Liver (tissue), 9 donors: Measurements from ENCODE around the gene RERE. TPM values are rescaled to one million over a fixed set of nuclear protein-coding genes. Genes with fewer than 3 reads are reported as not detected.

Experiments
- DNase-seq: peaks from one replicate; pipeline ENCODE4 v3.0.0-alpha.2; 2017; ENCODE audit warnings: low spot score
- H3K27ac ChIP-seq, 2 donors: one replicate each; pipeline ENCODE4 v1.7.0; 2013; ENCODE audit warnings: inconsistent platforms in 2 of 2, low read length in 2 of 2, control low read depth in 1 of 2, low read depth in 1 of 2, mild to moderate bottlenecking in 1 of 2
- H3K27me3 ChIP-seq, 4 donors: one replicate each; pipeline versions ENCODE4 v1.6.1 to v1.7.0; 2013; ENCODE audit warnings: low read length in 3 of 4, inconsistent platforms in 1 of 4, mild to moderate bottlenecking in 1 of 4, moderate library complexity in 1 of 4; ENCODE audit not compliant: control insufficient read depth in 4 of 4, insufficient read depth in 4 of 4
- H3K36me3 ChIP-seq, 4 donors: one replicate each; pipeline versions ENCODE4 v1.6.1 to v1.7.0; 2013; ENCODE audit warnings: low read length in 3 of 4, mild to moderate bottlenecking in 3 of 4, low read depth in 1 of 4, moderate library complexity in 1 of 4; ENCODE audit not compliant: control insufficient read depth in 4 of 4, insufficient read depth in 3 of 4
- H3K4me1 ChIP-seq, 4 donors: one replicate each; pipeline versions ENCODE4 v1.6.1 to v1.7.0; 2013; ENCODE audit warnings: low read length in 3 of 4, mild to moderate bottlenecking in 3 of 4, moderate library complexity in 1 of 4; ENCODE audit not compliant: control insufficient read depth in 4 of 4, insufficient read depth in 4 of 4
- H3K4me3 ChIP-seq, 3 donors: one replicate each; pipeline versions ENCODE4 v1.6.1 to v1.7.0; 2013; ENCODE audit warnings: low read length in 3 of 3, control low read depth in 1 of 3, low read depth in 1 of 3, mild to moderate bottlenecking in 1 of 3
- H3K9ac ChIP-seq, 2 donors: one replicate each; pipeline ENCODE4 v1.7.0; 2013; ENCODE audit warnings: low read length in 2 of 2, mild to moderate bottlenecking in 2 of 2, moderate library complexity in 2 of 2, control low read depth in 1 of 2, low read depth in 1 of 2
- H3K9me3 ChIP-seq, 4 donors: one replicate each; pipeline versions ENCODE4 v1.6.1 to v1.7.0; 2013; ENCODE audit warnings: low read length in 3 of 4; ENCODE audit not compliant: control insufficient read depth in 4 of 4
- ATF3 ChIP-seq: IDR thresholded peaks from 2 replicates; pipeline ENCODE4 v1.6.1; 2016; ENCODE audit warnings: antibody characterized with exemption
- EGR1 ChIP-seq, 2 donors: IDR thresholded peaks; 2 replicates each; pipeline ENCODE4 v1.6.1; 2016 to 2018; ENCODE audit warnings: antibody characterized with exemption in 2 of 2, low read depth in 2 of 2
- FOXA1 ChIP-seq: IDR thresholded peaks from 2 replicates; pipeline ENCODE4 v1.6.1; 2016; ENCODE audit warnings: antibody characterized with exemption
- FOXA2 ChIP-seq: IDR thresholded peaks from 2 replicates; pipeline ENCODE4 v1.6.1; 2016; ENCODE audit warnings: antibody characterized with exemption
- GABPA ChIP-seq, 2 donors: IDR thresholded peaks in 1 of 2; conservative IDR thresholded peaks in 1 of 2; 2 replicates each; pipeline ENCODE4 v1.6.1; 2016; ENCODE audit warnings: antibody characterized with exemption in 2 of 2, mild to moderate bottlenecking in 1 of 2, moderate library complexity in 1 of 2
- MAX ChIP-seq: IDR thresholded peaks from 2 replicates; pipeline ENCODE4 v1.6.1; 2016; ENCODE audit warnings: antibody characterized with exemption
- NR2F2 ChIP-seq: IDR thresholded peaks from 2 replicates; pipeline ENCODE4 v1.6.1; 2016; ENCODE audit warnings: antibody characterized with exemption
- REST ChIP-seq: IDR thresholded peaks from 2 replicates; pipeline ENCODE4 v1.6.1; 2016; ENCODE audit warnings: antibody characterized with exemption, mild to moderate bottlenecking
- RXRA ChIP-seq, 2 donors: IDR thresholded peaks; 2 replicates each; pipeline ENCODE4 v1.6.1; 2017 to 2018; ENCODE audit warnings: antibody characterized with exemption in 2 of 2, mild to moderate bottlenecking in 1 of 2
- SP1 ChIP-seq: IDR thresholded peaks from 2 replicates; pipeline ENCODE4 v1.6.1; 2018; ENCODE audit warnings: antibody characterized with exemption, mild to moderate bottlenecking
- TAF1 ChIP-seq: conservative IDR thresholded peaks from 2 replicates; pipeline ENCODE4 v1.6.1; 2016; ENCODE audit warnings: antibody characterized with exemption, mild to moderate bottlenecking
- YY1 ChIP-seq: IDR thresholded peaks from 2 replicates; pipeline ENCODE4 v1.6.1; 2016; ENCODE audit warnings: antibody characterized with exemption, mild to moderate bottlenecking
- ZBTB33 ChIP-seq: IDR thresholded peaks from 2 replicates; pipeline ENCODE4 v1.6.1; 2016; ENCODE audit warnings: antibody characterized with exemption
- WGBS: extraction: QIAGEN DNeasy Blood & Tissue Kit; methylation state at CpG from one replicate; pipeline ENCODE4 v1.1.7; 2013; 5-methylcytosine and 5-hydroxymethylcytosine counted together
- polyA plus RNA-seq, 2 donors: library from polyadenylated mRNA; stranded (reverse) in 1 of 2; unstranded in 1 of 2; fragments of 200-250 nt in 1 of 2; fragments of >200 nt in 1 of 2; fragmentation: Nextera tagmentation in 1 of 2; extraction: Ambion mirVana in 1 of 2; gene quantifications; one replicate each; pipeline versions ENCODE4 v1.2.1 to v1.2.3, GENCODE V29; 2013 to 2015
- total RNA-seq, 2 donors: library from RNA; depleted of rRNA; stranded (reverse); fragments of >200 nt; gene quantifications; one replicate each; pipeline ENCODE4 v1.2.3, GENCODE V29; 2014
- donor health status: healthy.
- donor health status: healthy.
- donor health status: healthy.
- donor health status: healthy.
- donor health status: healthy.

The RERE gene
- total and polyA plus RNA-seq, 4 donors, result 9.8 to 49.1 (median 24.8) TPM

- TF ChIP-seq FOXA2, result no peak
- Histone ChIP-seq H3K4me1 (peaks cover 2 to 18% (median 7%) of the 10 kb centered on the region in 4 donors), H3K36me3 (no peaks in the 10 kb centered on the region), H3K27me3 (no peaks in the 10 kb centered on the region), H3K9me3 (no peaks in the 10 kb centered on the region), H3K4me3 (no peak overlapping the region), H3K9ac (no peak overlapping the region), H3K27ac (no peak overlapping the region)
- WGBS, result 83% methylated on average over 15 of the region's 15 CpGs
- no peak for DNase-seq
Observed at GRCh38 chr1:8747879-8748825, 69.3 kb downstream of the RERE start.

- Histone ChIP-seq H3K27me3 (no peaks in the 10 kb centered on the region), H3K27ac (no peak overlapping the region)
- TF ChIP-seq EGR1 (IDR thresholded peaks at IDR 0.05; ENCODE audit: low read depth in 2 of 2), result no peak
- TF ChIP-seq FOXA1, result no peak
- no peak for TF ChIP-seq RXRA (IDR thresholded peaks at IDR 0.05)
- no peak for TF ChIP-seq YY1
- TF ChIP-seq ATF3, result no peak
- TF ChIP-seq REST, result no peak
- TF ChIP-seq ZBTB33, result no peak
- TF ChIP-seq NR2F2, result no peak
- TF ChIP-seq SP1, result no peak
- TF ChIP-seq TAF1, result no peak
- no peak for TF ChIP-seq MAX
- TF ChIP-seq GABPA (IDR thresholded peaks at IDR 0.05 in 1 of 2, conservative IDR thresholded peaks at IDR 0.05 in 1 of 2), result no peak
Observed at GRCh38 chr1:8746554-8746953, 70.9 kb downstream of the RERE start.

More at GRCh38 chr1:8746554-8746953, 70.9 kb downstream of the RERE start:
- no peak overlapping the region for H3K9ac ChIP-seq
- no peaks in the 10 kb centered on the region for H3K36me3 ChIP-seq
- 88% methylated on average over 3 of the region's 3 CpGs for WGBS
- no peak overlapping the region for H3K4me3 ChIP-seq
- H3K9me3 ChIP-seq, result no peaks in the 10 kb centered on the region
- peaks cover 5 to 30% (median 16%) of the 10 kb centered on the region in 4 donors for H3K4me1 ChIP-seq
- DNase-seq, result no peak
